Skeletal muscle satellite cell (primary cell): ENCODE results near the gene VIT.

Experiments used
- H3K27me3 ChIP-seq: 2 replicates; pipeline ENCODE4 v1.7.0; 2013; ENCODE audit warnings: low read length; ENCODE audit not compliant: control insufficient read depth, insufficient read depth
- H3K36me3 ChIP-seq: 2 replicates; pipeline ENCODE4 v1.7.0; 2013; ENCODE audit warnings: mild to moderate bottlenecking, control low read depth, low read length; ENCODE audit not compliant: insufficient read depth
- H3K4me1 ChIP-seq: 2 replicates; pipeline ENCODE4 v1.7.0; 2013; ENCODE audit warnings: low read length; ENCODE audit not compliant: control insufficient read depth, insufficient read depth
- H3K4me2 ChIP-seq: 2 replicates; pipeline ENCODE4 v1.7.0; 2013; ENCODE audit warnings: mild to moderate bottlenecking, low read length
- H3K4me3 ChIP-seq: 2 replicates; pipeline ENCODE4 v1.7.0; 2013; ENCODE audit warnings: low read length
- H3K9ac ChIP-seq: 2 replicates; pipeline ENCODE4 v1.7.0; 2013; ENCODE audit warnings: mild to moderate bottlenecking, low read depth, low read length, moderate library complexity
- H3K9me3 ChIP-seq: replicated peaks from 2 replicates; pipeline ENCODE4 v1.7.0; 2013; ENCODE audit warnings: mild to moderate bottlenecking, control low read depth, low read length

VIT gene

DNA sequence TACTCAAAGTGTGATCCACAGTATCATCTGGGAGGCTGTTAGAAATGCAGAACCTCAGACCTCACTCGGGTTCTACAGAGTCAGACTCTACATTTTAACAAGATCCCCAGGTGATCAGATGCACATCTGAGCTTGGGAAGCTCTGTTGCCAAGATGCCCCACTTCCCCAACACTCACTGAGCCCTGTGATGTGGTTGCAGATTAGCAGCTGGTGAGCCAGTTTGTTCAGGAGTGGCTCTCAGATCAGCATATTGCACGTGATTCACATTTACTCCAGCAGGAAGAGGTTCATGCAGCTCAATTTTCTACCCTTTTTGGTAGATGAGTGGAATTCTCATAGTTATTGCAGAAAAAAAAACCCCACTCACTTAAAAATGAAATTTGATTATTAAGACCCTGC is 96.4 kb downstream of the VIT start:
- no peak overlapping the region for H3K9ac ChIP-seq
- no peak overlapping the region for H3K4me3 ChIP-seq
- H3K4me1 ChIP-seq, result no peaks in the 10 kb centered on the region
- no peaks in the 10 kb centered on the region for H3K36me3 ChIP-seq
- no peak overlapping the region for H3K4me2 ChIP-seq
- no peaks in the 10 kb centered on the region for H3K9me3 ChIP-seq
- H3K27me3 ChIP-seq, result peaks cover 51% of the 10 kb centered on the region

DNA sequence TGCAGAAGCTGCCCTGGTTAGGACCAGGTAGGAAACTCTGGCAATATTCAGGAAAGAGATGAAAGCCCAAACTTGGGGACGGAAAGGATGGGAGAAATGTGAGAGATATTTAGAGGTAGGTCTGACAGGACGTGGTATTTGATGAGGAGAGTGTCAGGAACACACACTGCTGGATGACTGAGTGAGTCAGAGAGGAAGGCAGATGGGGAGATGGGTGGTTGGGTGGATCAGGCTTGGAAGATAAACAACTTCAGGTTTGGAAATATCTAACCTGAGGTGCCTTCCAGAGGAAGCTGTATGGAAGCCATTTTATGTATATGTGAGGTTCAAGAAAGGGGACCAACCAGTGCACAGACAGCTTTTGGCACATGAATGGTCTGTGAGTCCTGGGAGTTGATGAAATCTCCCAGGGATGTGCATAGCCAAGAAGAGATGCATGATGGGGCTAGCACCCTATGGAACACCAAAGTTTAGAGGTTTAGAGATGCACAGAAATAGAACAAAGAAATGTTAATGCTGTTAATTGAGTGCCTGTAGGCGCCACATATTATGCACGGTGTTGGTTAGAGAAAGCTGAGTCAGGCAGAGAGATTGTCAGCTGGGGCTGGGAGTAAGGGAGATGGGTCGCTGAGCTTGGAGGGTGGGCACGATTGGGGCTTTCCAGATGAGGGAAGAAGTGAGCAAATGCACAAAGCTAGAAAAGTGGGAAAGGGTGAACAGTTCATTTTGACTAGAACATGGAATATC is 101.0 kb downstream of the VIT start:
- Histone ChIP-seq H3K36me3 (no peaks in the 10 kb centered on the region), H3K4me2 (no peak overlapping the region), H3K4me1 (no peaks in the 10 kb centered on the region), H3K9me3 (no peaks in the 10 kb centered on the region), H3K4me3 (no peak overlapping the region), H3K27me3 (peaks cover 31% of the 10 kb centered on the region), H3K9ac (no peak overlapping the region)

DNA sequence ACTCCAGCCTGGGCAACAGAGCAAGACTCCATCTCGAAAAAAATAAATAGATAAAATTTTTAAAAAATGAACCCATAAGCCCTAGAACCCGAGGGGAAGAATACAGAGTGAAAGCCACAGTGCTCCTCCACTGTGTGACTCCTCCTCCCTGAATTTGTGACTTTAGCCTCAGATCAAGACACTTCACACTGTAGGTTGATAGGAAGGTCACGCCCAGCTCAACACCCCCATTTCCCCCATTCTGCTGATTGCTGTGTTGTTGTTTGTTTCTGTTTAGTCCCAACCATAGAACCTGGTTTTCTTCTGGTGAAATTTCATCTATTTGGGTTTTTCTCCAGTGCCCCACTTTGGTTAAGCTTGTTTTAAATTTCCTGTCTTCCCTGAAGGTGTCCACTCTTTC is 102.2 kb downstream of the VIT start:
- no peaks in the 10 kb centered on the region for H3K9me3 ChIP-seq
- H3K27me3 ChIP-seq, result peaks cover 33% of the 10 kb centered on the region
- H3K4me2 ChIP-seq, result no peak overlapping the region
- no peaks in the 10 kb centered on the region for H3K36me3 ChIP-seq
- H3K4me1 ChIP-seq, result no peaks in the 10 kb centered on the region
- no peak overlapping the region for H3K4me3 ChIP-seq
- no peak overlapping the region for H3K9ac ChIP-seq

DNA sequence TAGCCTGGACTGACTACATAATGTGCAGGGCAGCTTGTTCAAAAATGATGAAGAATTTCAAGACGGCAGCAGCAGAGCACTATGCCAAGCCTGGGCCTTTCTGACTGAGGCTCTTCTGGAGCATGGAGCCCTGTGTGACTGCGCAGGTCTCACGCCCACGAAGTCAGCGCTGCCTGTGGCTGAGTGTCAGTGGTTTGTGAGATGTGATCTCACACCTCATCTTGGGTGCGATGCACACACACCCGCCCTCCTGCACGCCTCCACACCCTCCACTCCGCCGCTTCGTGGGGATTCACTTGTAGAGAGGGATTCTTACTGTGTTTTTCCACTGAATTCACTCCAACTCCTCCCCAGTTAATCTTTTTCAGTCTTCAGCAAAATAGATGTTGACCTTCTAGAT is 103.9 kb downstream of the VIT start:
- H3K36me3 ChIP-seq, result no peaks in the 10 kb centered on the region
- no peaks in the 10 kb centered on the region for H3K9me3 ChIP-seq
- no peak overlapping the region for H3K4me3 ChIP-seq
- H3K4me1 ChIP-seq, result no peaks in the 10 kb centered on the region
- H3K27me3 ChIP-seq, result peaks cover 36% of the 10 kb centered on the region
- no peak overlapping the region for H3K4me2 ChIP-seq
- no peak overlapping the region for H3K9ac ChIP-seq

- Histone ChIP-seq H3K4me3 (no peak overlapping the region), H3K36me3 (no peaks in the 10 kb centered on the region), H3K9me3 (no peaks in the 10 kb centered on the region), H3K9ac (no peak overlapping the region), H3K4me1 (no peaks in the 10 kb centered on the region), H3K27me3 (peaks cover 34% of the 10 kb centered on the region), H3K4me2 (no peak overlapping the region)
These were observed 104.6 kb downstream of the VIT start for GRCh38 chr2:36801088-36801487.

- Histone ChIP-seq H3K4me2 (no peak overlapping the region), H3K4me3 (no peak overlapping the region), H3K27me3 (peaks cover 32% of the 10 kb centered on the region), H3K4me1 (no peaks in the 10 kb centered on the region), H3K9me3 (no peaks in the 10 kb centered on the region), H3K9ac (no peak overlapping the region), H3K36me3 (no peaks in the 10 kb centered on the region)
These were observed 106.4 kb downstream of the VIT start for GRCh38 chr2:36802952-36803351.

DNA sequence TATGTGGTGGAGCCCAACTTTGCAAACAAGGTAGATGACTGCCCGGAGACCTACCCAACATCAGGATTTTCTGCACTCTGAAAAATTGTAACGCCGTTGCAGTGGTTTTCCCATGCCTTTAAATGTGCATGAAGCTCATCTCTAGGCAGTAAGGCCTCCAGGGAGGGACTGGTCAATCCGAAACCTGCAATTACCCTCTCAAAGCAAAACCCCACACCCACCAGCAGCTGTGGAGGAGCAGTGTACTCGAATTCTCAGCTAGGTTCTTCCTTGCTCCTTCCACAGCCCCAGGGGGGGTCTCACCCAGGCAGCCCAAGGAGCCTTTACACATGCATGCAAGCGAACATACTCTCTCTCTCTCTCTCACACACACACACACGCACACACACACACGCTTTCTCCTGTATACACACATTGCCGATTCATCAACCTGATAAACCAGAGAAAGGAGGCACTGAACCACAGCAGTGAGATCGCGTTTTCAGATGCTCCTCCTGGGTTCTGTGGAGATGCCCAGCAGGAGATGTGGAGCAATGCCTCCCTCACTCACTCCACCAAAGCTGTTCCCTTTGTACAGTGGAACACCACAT is 109.2 kb downstream of the VIT start:
- H3K4me1 ChIP-seq, result no peaks in the 10 kb centered on the region
- no peaks in the 10 kb centered on the region for H3K9me3 ChIP-seq
- H3K4me2 ChIP-seq, result no peak overlapping the region
- no peak overlapping the region for H3K4me3 ChIP-seq
- no peak overlapping the region for H3K9ac ChIP-seq
- no peaks in the 10 kb centered on the region for H3K36me3 ChIP-seq
- H3K27me3 ChIP-seq, result peaks cover 30% of the 10 kb centered on the region

DNA sequence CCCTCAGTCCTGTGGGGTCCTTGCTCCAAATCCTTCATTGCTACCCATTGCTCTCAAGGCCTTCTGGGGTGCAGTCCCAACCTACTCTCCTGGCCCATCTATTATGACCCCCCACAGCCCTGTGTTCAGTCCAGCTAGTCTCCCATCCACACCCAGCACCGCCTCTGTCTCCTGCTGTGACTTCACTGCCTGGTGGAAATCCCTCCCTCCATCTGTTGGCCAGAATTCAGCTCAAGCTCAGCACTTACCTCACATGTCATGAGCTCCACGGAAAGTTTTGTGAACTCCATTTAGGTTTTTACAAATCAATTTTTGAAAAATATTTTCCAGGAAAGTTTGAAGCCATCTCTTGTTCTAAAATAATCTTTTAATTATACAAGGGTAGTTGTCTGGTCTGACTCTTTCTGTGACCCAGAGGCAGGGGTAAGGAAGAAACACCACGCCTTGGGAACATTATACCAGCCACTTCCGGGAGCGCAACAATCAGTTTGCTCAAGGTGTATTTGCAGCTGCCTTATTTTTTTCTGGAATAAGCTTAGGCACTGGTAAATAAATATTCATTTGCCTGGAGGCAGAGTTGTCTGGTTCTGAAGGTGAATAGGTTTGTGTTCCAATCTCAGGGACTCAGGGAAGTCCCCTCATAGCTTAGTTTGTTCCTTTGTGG is 110.8 kb downstream of the VIT start:
- Histone ChIP-seq H3K9me3 (no peaks in the 10 kb centered on the region), H3K36me3 (no peaks in the 10 kb centered on the region), H3K4me2 (no peak overlapping the region), H3K4me3 (no peak overlapping the region), H3K27me3 (peaks cover 31% of the 10 kb centered on the region), H3K9ac (no peak overlapping the region), H3K4me1 (no peaks in the 10 kb centered on the region)

GRCh38 chr2:36808386-36809068 is 112.0 kb downstream of the VIT start:
- H3K9ac ChIP-seq, result no peak overlapping the region
- H3K27me3 ChIP-seq, result peaks cover 28% of the 10 kb centered on the region

DNA sequence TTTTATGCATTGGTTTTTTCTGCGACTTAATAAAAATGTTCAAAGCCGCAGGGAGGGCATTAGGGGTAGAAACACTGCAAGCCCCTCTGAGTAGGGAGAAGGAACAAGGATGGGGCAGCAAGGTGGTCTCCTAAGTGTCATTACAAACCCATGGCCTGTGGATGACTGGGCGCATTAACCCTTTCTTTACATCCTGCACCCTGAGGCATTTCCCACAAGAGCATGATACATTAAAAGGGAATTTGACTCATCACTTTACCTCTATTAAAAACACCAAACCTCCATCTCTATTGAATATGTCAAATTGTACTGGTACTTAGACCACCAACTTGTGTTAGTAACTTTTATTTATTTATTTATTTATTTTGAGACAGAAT is 112.5 kb downstream of the VIT start:
- H3K9me3 ChIP-seq, result no peaks in the 10 kb centered on the region

More at GRCh38 chr2:36808386-36809068, 112.0 kb downstream of the VIT start:
- Histone ChIP-seq H3K36me3 (no peaks in the 10 kb centered on the region), H3K4me1 (no peaks in the 10 kb centered on the region), H3K4me2 (no peak overlapping the region), H3K4me3 (no peak overlapping the region), H3K9me3 (no peaks in the 10 kb centered on the region)

GRCh38 chr2:36811071-36811470 is 114.6 kb downstream of the VIT start:
- no peak overlapping the region for H3K4me2 ChIP-seq
- no peaks in the 10 kb centered on the region for H3K9me3 ChIP-seq
- no peaks in the 10 kb centered on the region for H3K4me1 ChIP-seq
- H3K4me3 ChIP-seq, result no peak overlapping the region
- H3K9ac ChIP-seq, result no peak overlapping the region
- H3K27me3 ChIP-seq, result peaks cover 18% of the 10 kb centered on the region
- no peaks in the 10 kb centered on the region for H3K36me3 ChIP-seq

More for the DNA sequence above, 112.5 kb downstream of the VIT start:
- Histone ChIP-seq H3K27me3 (peaks cover 23% of the 10 kb centered on the region), H3K4me1 (no peaks in the 10 kb centered on the region), H3K36me3 (no peaks in the 10 kb centered on the region), H3K4me3 (no peak overlapping the region), H3K4me2 (no peak overlapping the region), H3K9ac (no peak overlapping the region)
